ENCODE results near the gene CAPZB. TPM values are rescaled to one million over a fixed set of nuclear protein-coding genes. Genes with fewer than 3 reads are reported as not detected.

The CAPZB gene
- total and polyA plus RNA-seq, 7 donors = 179 to 284 (median 224) TPM

DNA sequence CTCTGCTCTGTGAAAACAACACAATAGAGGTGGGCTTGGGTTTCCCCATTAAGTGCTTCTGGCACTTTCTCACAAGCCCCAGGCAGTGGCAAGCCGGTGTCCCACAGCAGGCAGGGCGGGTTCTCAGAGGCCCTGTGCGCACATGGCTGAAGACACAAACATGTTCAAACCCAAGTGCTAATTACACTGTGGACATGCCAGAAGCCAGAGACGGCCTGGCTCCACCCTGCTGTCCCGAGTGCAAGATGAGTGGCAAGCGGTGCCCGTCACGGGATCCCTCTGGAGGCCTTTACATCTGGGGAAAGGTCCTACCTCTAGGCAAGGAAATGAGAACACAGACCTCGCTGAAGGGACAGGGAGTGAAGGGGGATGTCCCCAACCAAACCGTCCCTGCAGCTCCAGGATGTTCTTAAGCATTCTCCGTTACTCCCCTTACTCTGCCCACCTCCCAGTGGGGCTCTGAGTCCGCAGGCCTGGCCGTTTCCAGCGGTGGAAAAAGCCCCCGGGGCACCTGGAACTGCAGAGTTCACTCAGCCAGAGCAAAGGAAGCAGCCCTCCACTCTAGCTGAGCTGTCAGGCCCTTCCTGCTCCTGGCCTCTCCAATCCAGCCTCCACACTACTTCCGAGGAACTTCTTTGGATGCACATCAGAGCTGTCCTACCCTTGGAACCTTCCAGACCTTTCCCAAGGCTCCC lies 115.8 kb downstream of the CAPZB start:
- peaks cover 0 to 12% of the 10 kb centered on the region in 2 donors for H3K36me3 ChIP-seq (ENCODE audit: insufficient read depth in 1 of 2, low read depth in 1 of 2)
- H3K27me3 ChIP-seq (ENCODE audit: insufficient read depth in 3 of 3, low read length in 2 of 3) = no peaks in the 10 kb centered on the region
- no peak overlapping the region for H3K4me3 ChIP-seq
- DNase-seq = no peak
- no peak for ATAC-seq
- H3K27ac ChIP-seq = no peak overlapping the region
- no peaks in the 10 kb centered on the region for H3K4me1 ChIP-seq
- 70 to 78% (median 78%) methylated on average over 16 of the region's 16 CpGs for WGBS, 3 donors
- intact Hi-C loops (cut with DNase I) = no loop called here
- TF ChIP-seq, protein P1, sequence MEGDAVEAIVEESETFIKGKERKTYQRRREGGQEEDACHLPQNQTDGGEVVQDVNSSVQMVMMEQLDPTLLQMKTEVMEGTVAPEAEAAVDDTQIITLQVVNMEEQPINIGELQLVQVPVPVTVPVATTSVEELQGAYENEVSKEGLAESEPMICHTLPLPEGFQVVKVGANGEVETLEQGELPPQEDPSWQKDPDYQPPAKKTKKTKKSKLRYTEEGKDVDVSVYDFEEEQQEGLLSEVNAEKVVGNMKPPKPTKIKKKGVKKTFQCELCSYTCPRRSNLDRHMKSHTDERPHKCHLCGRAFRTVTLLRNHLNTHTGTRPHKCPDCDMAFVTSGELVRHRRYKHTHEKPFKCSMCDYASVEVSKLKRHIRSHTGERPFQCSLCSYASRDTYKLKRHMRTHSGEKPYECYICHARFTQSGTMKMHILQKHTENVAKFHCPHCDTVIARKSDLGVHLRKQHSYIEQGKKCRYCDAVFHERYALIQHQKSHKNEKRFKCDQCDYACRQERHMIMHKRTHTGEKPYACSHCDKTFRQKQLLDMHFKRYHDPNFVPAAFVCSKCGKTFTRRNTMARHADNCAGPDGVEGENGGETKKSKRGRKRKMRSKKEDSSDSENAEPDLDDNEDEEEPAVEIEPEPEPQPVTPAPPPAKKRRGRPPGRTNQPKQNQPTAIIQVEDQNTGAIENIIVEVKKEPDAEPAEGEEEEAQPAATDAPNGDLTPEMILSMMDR (IDR thresholded peaks at IDR 0.05) = no peak
- no peaks in the 10 kb centered on the region for H3K9me3 ChIP-seq

DNA sequence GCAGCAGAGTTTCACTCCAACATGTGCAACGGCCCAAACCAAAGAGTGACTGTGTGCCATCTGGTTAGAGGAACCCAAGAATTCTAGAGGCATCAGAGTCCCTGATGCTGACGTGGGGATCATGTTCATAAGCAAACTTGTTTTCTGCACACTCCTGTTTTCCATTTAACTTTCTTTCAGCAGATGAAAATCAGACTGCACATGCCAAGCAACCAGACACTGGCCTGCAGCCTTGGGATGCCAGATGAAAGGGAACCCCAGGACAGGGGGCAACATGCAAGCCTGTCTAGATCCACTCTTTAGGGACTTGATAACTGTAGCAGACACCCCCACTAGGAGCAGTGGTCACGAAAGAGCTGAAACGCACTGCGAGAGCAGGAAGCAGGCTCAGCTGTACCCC lies 116.4 kb downstream of the CAPZB start:
- H3K4me3 ChIP-seq = no peak overlapping the region
- no peaks in the 10 kb centered on the region for H3K27me3 ChIP-seq (ENCODE audit: insufficient read depth in 3 of 3, low read length in 2 of 3)
- H3K36me3 ChIP-seq (ENCODE audit: insufficient read depth in 1 of 2, low read depth in 1 of 2) = peaks cover 0 to 7% of the 10 kb centered on the region in 2 donors
- H3K9me3 ChIP-seq = no peaks in the 10 kb centered on the region
- intact Hi-C loops (cut with DNase I) = no loop called here
- 75 to 84% (median 80%) methylated on average over 5 of the region's 5 CpGs for WGBS, 3 donors
- H3K27ac ChIP-seq = no peak overlapping the region
- TF ChIP-seq, protein P1 (IDR thresholded peaks at IDR 0.05) = no peak
- no peak for ATAC-seq
- no peaks in the 10 kb centered on the region for H3K4me1 ChIP-seq
- DNase-seq = no peak

DNA sequence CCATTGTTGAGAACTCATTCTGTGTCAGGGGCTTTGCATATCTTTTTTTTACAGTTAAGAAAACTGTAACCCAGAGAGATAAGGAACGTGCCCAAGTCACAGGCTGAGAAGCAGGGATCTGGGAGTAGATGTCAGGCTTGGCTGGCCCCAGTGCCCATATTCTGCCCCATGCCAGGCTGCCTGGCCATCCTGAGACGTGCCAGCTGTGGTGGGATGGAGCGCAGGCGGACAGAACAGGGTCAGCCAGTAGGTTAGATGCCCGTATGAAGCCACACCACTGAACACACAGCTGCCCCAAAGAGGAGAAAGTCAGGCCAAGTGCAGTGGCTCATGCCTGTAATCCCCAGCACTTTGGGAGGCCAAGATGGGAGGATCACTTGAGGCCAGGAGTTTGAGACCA lies 117.3 kb downstream of the CAPZB start:
- no peak for DNase-seq
- TF ChIP-seq, protein P1 (IDR thresholded peaks at IDR 0.05) = no peak
- H3K4me3 ChIP-seq = no peak overlapping the region
- ATAC-seq = peak in 1 of 4 donors; percentile 15
- no peaks in the 10 kb centered on the region for H3K4me1 ChIP-seq
- intact Hi-C loops (cut with DNase I) = no loop called here
- H3K9me3 ChIP-seq = no peaks in the 10 kb centered on the region
- no peaks in the 10 kb centered on the region for H3K27me3 ChIP-seq (ENCODE audit: insufficient read depth in 3 of 3, low read length in 2 of 3)
- no peak overlapping the region for H3K27ac ChIP-seq
- peaks cover 0 to 5% of the 10 kb centered on the region in 2 donors for H3K36me3 ChIP-seq (ENCODE audit: insufficient read depth in 1 of 2, low read depth in 1 of 2)
- WGBS, 3 donors = 63 to 83% (median 65%) methylated on average over 5 of the region's 5 CpGs

DNA sequence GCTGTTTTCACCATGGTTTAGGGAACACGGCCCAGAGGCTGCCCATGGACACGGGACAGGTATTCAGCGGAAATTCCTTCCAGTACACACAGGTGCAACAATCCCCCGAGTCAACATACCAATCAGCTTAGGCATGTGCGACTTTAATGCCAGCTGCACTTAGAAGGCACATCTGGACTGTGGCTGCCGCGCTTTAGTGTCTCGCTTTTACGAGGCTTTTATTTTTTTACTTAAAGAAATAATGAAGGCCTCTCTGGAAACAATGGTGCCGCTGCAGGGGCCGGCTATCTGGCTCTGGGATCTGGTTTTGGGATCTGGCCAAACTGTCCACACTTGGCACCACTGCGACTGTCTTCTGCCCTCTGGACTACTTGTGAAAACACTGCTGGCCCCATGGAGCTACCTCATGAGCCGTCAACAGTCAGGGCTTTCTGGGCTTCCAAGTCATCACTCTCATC lies 117.7 kb downstream of the CAPZB start:
- Histone ChIP-seq H3K9me3 (no peaks in the 10 kb centered on the region), H3K27me3 (ENCODE audit: insufficient read depth in 3 of 3, low read length in 2 of 3) (no peaks in the 10 kb centered on the region), H3K4me1 (no peaks in the 10 kb centered on the region), H3K4me3 (no peak overlapping the region), H3K36me3 (ENCODE audit: insufficient read depth in 1 of 2, low read depth in 1 of 2) (peaks cover 0 to 5% of the 10 kb centered on the region in 2 donors), H3K27ac (no peak overlapping the region)
- no peak for DNase-seq
- TF ChIP-seq, protein P1 (IDR thresholded peaks at IDR 0.05) = no peak
- WGBS, 3 donors = 42 to 56% (median 46%) methylated on average over 13 of the region's 13 CpGs
- peak in 1 of 4 donors; percentile 29 for ATAC-seq
- intact Hi-C loops (cut with DNase I) = no loop called here
